ENCODE measurements around the gene COG2. TPM values are rescaled to one million over a fixed set of nuclear protein-coding genes. Genes with fewer than 3 reads are reported as not detected.

Gene COG2
- total and polyA plus RNA-seq, 2 of the 13 experiments (the other 11 are each of a cell fraction or from before 2014, with no cell fraction given) = 16.8 to 36.3 TPM

GRCh38 chr1:230648114-230648513 lies 5.8 kb downstream of the COG2 start:
- no peaks in the 10 kb centered on the region for H3K9me3 ChIP-seq (ENCODE audit: low read length)
- in situ Hi-C loops (cut with HindIII; ENCODE audit: extremely low pct_ligation_motif_present, low pct_unique_long_range_greater_than_20kb) = loop anchor here (25.0 kb wide), 1 partner anchor 564 kb away; no protein-coding TSS in a partner anchor

GRCh38 chr1:230650300-230650699 lies 8.0 kb downstream of the COG2 start:
- Histone ChIP-seq H3K9ac (ENCODE audit: insufficient read depth, low read depth, low read length) (no peak overlapping the region), H3K36me3 (replicated peaks in 1 of 2; ENCODE audit: control insufficient read depth in 1 of 2, insufficient read depth in 2 of 2, low read length in 2 of 2) (peaks cover 1 to 20% of the 10 kb centered on the region in 2 experiments; a peak in 3 of 5 replicates), H3K79me2 (ENCODE audit: insufficient read depth, low read length) (peaks cover 86% of the 10 kb centered on the region), H4K20me1 (ENCODE audit: insufficient read depth, low read length) (no peaks in the 10 kb centered on the region; the same call in 1 of the 2 replicates), H3K27me3 (ENCODE audit: control insufficient read depth in 1 of 2, insufficient read depth in 2 of 2, low read length in 2 of 2) (no peaks in the 10 kb centered on the region), H3K9me3 (ENCODE audit: low read length) (no peaks in the 10 kb centered on the region), H2AFZ (ENCODE audit: low read length) (no peak overlapping the region), H3K4me1 (ENCODE audit: insufficient read depth, low read length) (peaks cover 16% of the 10 kb centered on the region), H3K27ac (ENCODE audit: extremely low read length, insufficient read depth, low read length) (no peak overlapping the region), H3K4me2 (ENCODE audit: low read depth, low read length) (no peak overlapping the region), H3K4me3 (replicated peaks in 1 of 3; ENCODE audit: insufficient read depth in 1 of 3, low read depth in 2 of 3, low read length in 3 of 3) (no peak overlapping the region)
- in situ Hi-C loops (cut with HindIII; ENCODE audit: extremely low pct_ligation_motif_present, low pct_unique_long_range_greater_than_20kb) (no loop called here), intact Hi-C loops (cut with micrococcal nuclease; ENCODE audit: unreplicated experiment) (no loop called here)
- no peak for FAIRE-seq
- DNase-seq (ENCODE audit: low spot score) = no peak
- BruUV-seq (replicated peaks) = no TSS peak
- ChIA-PET POLR2A (interaction anchor here (1.1 kb wide), 1 partner anchor 9 kb away, joined by 4 read pairs; no protein-coding TSS in a partner anchor), CTCF (ENCODE audit: low intra/inter-chr PET ratio, low total read pairs) (no interaction called here)
- no peak for ATAC-seq
- WGBS (ENCODE audit: low lambda C conversion rate) = 100% methylated on average over 1 of the region's 1 CpG
- no peak for TF ChIP-seq XBP1 (CRISPR knock-in tag; IDR thresholded peaks at IDR 0.05)
- no peak for TF ChIP-seq ZHX1 (CRISPR knock-in tag; IDR thresholded peaks at IDR 0.05; ENCODE audit: low read depth)
- TF ChIP-seq LCORL (IDR thresholded peaks at IDR 0.05) = no peak
- TF ChIP-seq LCORL (CRISPR knock-in tag; IDR thresholded peaks at IDR 0.05) = no peak
- TF ChIP-seq IKZF5 (CRISPR knock-in tag; IDR thresholded peaks at IDR 0.05) = no peak
- no peak for TF ChIP-seq ZNF607 (CRISPR knock-in tag; IDR thresholded peaks at IDR 0.05; ENCODE audit: borderline replicate concordance)
- no peak for TF ChIP-seq SP4 (CRISPR knock-in tag; IDR thresholded peaks at IDR 0.05)
- no peak for TF ChIP-seq ETV6 (CRISPR knock-in tag; conservative IDR thresholded peaks at IDR 0.05)
- TF ChIP-seq ZKSCAN1 (IDR thresholded peaks at IDR 0.05; ENCODE audit: low read length) = no peak
- TF ChIP-seq UBTF (CRISPR knock-in tag; IDR thresholded peaks at IDR 0.05) = no peak
- TF ChIP-seq ZNF350 (CRISPR knock-in tag; IDR thresholded peaks at IDR 0.05; ENCODE audit: borderline replicate concordance, low read depth) = no peak

More at GRCh38 chr1:230648114-230648513, 5.8 kb downstream of the COG2 start:
- H3K9ac ChIP-seq (ENCODE audit: insufficient read depth, low read depth, low read length) = no peak overlapping the region
- DNase-seq (ENCODE audit: low spot score) (no peak), ATAC-seq (no peak), FAIRE-seq (no peak)
- BruUV-seq (replicated peaks) = no TSS peak
- peaks cover 98% of the 10 kb centered on the region for H3K79me2 ChIP-seq (ENCODE audit: insufficient read depth, low read length)
- ChIA-PET POLR2A (interaction anchor here (1.2 kb wide), 1 partner anchor 10 kb away, joined by 3 read pairs; no protein-coding TSS in a partner anchor), CTCF (ENCODE audit: low intra/inter-chr PET ratio, low total read pairs) (no interaction called here)
- H3K4me2 ChIP-seq (ENCODE audit: low read depth, low read length) = no peak overlapping the region
- peaks cover 1 to 20% of the 10 kb centered on the region in 2 experiments; a peak in 3 of 5 replicates for H3K36me3 ChIP-seq (replicated peaks in 1 of 2; ENCODE audit: control insufficient read depth in 1 of 2, insufficient read depth in 2 of 2, low read length in 2 of 2)
- intact Hi-C loops (cut with micrococcal nuclease; ENCODE audit: unreplicated experiment) = no loop called here
- peaks cover 12% of the 10 kb centered on the region; the same call in 1 of the 2 replicates for H4K20me1 ChIP-seq (ENCODE audit: insufficient read depth, low read length)
- H3K27ac ChIP-seq (ENCODE audit: extremely low read length, insufficient read depth, low read length) = no peak overlapping the region
- H3K4me1 ChIP-seq (ENCODE audit: insufficient read depth, low read length) = peaks cover 37% of the 10 kb centered on the region
- 93% methylated on average over 3 of the region's 3 CpGs for WGBS (ENCODE audit: low lambda C conversion rate)
- no peak overlapping the region for H2AFZ ChIP-seq (ENCODE audit: low read length)
- no peak overlapping the region for H3K4me3 ChIP-seq (replicated peaks in 1 of 3; ENCODE audit: insufficient read depth in 1 of 3, low read depth in 2 of 3, low read length in 3 of 3)
- 0 out of 2 replicates have a peak, but pooled peaks have one; percentile 13 for TF ChIP-seq MAFF (IDR thresholded peaks at IDR 0.05; ENCODE audit: low read depth, low read length)
- no peak for TF ChIP-seq ZNF232 (CRISPR knock-in tag; IDR thresholded peaks at IDR 0.05; ENCODE audit: borderline replicate concordance)
- TF ChIP-seq CCDC6 (CRISPR knock-in tag; IDR thresholded peaks at IDR 0.05) = no peak
- no peak for TF ChIP-seq ATF7-NPFF (CRISPR knock-in tag; IDR thresholded peaks at IDR 0.05; ENCODE audit: low read depth)
- no peaks in the 10 kb centered on the region for H3K27me3 ChIP-seq (ENCODE audit: control insufficient read depth in 1 of 2, insufficient read depth in 2 of 2, low read length in 2 of 2)
